ENCODE measurements around the gene JPH4.
"Not testable (repeated sequence)": the region's sequence is repeated elsewhere in the genome, so short reads cannot be mapped to it uniquely, and the experiment has no call there.

The JPH4 gene

DNA sequence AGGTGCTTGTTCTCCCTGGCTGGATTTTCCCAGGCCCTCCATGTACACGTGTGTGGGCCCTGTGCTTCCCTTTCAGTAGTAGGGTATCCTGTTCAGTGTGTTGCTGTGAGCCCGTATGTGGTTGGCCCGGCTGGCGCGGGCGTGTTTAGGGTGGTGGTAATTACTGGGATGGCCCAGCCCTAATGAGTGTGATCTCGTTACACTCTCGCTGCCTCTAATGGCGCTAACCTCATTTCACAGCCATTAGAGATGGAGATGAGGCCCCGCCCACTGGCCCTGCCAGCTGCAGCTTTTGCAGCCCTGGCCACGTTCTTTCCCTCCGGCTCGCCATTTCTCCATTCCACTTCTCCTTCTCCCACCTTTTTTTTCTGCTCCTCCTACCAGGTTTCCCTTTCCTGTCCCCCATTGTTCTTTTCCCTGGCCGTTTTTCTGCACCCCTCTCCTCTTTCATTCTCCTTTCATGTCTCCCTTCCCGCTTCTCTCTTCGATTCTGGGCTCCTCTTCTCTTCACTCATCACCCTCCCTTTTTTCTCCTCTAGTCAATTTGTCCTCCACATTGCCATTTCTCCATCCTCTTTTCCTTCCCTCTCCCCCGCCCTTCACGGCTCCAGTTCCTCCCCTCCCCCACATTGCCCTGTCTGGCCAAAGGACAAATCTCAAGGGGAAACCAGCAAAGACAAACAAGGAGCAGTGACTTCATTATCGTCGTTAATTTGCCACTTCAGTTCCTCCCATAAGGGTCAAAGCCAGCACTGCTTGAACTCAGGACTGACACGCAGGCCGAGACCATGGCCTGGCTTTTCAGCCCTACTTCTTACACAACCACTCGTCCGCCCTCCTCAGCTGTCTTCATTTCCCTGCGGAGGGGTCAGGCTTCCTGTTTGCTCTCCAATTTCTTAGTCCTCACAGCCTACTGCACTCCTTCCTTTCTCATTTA, 33.8 kb downstream of the JPH4 start:
- DNase-seq, result no peak

DNA sequence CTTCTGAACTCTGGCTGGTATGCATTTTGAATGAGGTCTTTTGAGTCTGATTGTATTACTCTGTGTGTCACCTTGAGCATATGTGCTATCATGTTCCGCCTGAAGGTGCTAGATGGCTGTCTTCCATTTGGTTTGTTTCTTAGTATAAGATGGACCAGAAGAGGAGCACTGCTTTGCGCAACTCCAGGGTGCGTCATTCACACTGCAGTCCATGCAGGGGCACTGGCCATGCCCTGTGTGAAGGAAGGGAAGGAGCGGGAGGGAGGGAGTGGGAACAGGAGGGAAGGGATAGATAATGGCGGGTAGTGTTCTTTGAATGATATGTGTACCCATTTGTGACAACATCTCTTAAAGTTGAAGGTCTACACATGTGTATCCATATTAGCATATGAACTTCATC, 35.2 kb downstream of the JPH4 start:
- DNase-seq, result no peak

DNA sequence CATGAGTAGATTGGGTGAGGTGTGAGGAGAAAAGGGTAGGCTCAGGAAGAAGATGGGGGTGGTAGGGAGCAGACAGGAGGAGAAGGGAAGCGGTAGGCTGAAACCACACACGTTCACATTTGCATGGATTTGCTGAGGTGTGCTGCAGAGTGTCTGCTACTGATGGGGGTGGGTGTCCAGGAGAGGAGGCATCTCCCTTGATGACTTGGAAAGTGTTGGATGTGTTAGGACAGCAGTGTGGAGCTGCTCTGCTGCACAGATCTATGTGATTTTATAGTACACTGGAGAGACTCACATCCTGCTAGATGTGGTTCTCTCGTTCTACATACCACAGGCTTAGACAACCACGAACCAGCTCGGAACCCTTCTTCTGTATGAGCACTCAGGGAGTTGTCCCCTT, 36.3 kb downstream of the JPH4 start:
- no peak for DNase-seq

- no peak for DNase-seq
Observed at GRCh38 chr14:23540141-23540469, 38.5 kb downstream of the JPH4 start.

GRCh38 chr14:23539248-23540140, 39.1 kb downstream of the JPH4 start:
- peak; percentile 41 for DNase-seq

GRCh38 chr14:23538785-23539184, 39.8 kb downstream of the JPH4 start:
- no peak for DNase-seq

- DNase-seq, result no peak
Observed at GRCh38 chr14:23538050-23538718, 40.4 kb downstream of the JPH4 start.

DNA sequence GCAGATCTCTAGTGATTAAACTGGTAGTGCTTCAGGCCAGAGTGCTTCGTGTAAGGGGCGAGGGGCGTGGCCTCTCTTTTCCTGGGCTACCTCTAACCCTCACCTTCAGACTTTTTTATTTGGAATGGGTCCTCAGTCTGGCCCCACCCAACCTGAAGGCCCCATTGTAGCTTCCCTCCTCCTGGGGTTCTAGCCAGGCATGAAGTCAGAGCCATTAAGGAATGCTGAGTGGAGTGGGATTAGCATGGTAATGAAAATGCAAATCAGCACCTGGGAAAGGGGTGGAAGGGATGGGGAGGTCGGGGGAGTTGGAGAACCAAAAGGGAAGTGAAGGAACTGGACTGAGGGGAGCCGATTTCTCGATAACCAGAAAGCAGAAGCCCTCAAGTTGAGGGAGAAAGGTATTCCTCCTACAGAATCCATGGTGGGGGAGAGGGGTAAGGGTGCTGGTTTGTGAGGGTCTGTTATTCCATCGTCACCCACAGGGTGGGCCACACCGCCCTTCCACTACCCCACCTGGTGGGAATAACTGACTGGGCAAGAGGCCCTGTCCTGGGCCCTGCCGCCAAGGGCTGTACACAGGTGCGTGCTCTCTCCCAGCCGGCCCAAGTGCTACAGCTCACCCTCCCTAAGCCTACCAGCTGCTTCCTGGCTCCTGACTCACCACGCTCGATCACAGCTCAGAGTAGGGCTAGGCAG, 41.1 kb downstream of the JPH4 start:
- no peak for DNase-seq

GRCh38 chr14:23536906-23537305, 41.7 kb downstream of the JPH4 start:
- not testable (repeated sequence) for DNase-seq

DNA sequence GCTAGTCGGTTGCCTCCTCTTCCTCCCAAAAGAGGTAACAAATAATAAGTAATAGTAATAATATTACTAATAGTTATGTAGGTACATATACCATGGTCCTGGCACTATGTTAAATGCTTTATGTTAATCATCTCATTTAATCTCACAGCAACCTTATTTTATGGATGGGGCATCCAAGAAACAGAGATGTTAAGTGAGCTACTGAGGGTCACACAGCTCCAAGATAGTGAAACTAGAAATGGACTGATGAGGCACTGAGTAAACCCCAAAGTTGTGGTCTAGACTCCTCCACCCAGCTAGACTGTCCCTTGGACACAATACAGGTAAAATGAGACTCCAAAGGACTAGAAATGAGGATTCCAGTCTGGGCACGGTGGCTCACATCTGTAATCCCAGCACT, 42.1 kb downstream of the JPH4 start:
- no peak for DNase-seq

DNA sequence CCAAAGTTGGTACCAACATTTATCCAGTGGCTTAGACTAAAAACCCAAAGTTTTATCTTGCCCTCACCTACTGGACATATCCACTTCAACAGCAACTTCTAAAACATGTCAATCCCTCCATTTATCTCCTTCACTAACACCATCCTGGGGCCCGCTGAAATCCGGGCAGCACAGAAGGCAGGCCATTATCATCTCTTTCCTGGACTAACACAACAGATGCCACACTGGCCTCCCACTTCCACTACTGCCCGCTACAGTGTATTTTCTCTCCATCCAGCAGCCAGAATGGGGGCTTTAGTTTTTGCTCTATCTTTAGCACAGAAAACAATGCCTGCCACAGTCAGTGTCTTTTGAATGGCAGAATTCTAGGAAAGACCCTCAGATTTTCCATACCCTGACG, 42.6 kb downstream of the JPH4 start:
- DNase-seq, result no peak

- DNase-seq, result no peak
Observed at GRCh38 chr14:23533652-23534435, 44.7 kb downstream of the JPH4 start.

- DNase-seq, result no peak
Observed at GRCh38 chr14:23532658-23533057, 45.9 kb downstream of the JPH4 start.

- DNase-seq, result no peak
Observed at GRCh38 chr14:23531391-23531790, 47.2 kb downstream of the JPH4 start.

GRCh38 chr14:23530375-23531055, 48.1 kb downstream of the JPH4 start:
- no peak for DNase-seq

DNA sequence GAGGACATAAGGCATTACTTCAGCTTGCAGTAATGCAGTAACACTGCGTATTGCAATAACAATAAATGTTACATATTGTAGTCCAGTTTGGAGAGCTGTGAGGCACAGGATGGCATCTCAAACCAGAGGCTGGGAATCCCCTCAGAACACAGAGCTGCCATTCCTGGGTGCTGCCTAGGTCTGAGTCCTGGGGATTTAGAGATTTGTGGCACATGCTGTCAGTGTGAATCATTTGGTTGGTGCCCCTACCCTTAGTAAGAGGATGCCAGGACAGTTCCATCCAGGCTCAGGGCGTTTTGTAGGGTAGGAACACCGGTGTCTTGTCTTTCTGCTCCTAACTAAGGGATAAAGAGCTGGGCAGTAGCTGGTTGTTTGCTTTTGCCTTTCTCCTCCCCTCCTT, 49.6 kb downstream of the JPH4 start:
- DNase-seq, result no peak

- no peak for DNase-seq
Observed at GRCh38 chr14:23528555-23528954, 50.0 kb downstream of the JPH4 start.

GRCh38 chr14:23525611-23526010, 53.0 kb downstream of the JPH4 start:
- no peak for DNase-seq

- no peak for DNase-seq
Observed at GRCh38 chr14:23524954-23525353, 53.6 kb downstream of the JPH4 start.

GRCh38 chr14:23523229-23524016, 55.2 kb downstream of the JPH4 start:
- no peak for DNase-seq

All from CD4-positive, alpha-beta T cell treated with Interleukin-4 for 4 hours (primary cell).